Limb (tissue), 2 donors: Measurements from ENCODE around the gene SLC5A6.

ENCODE experiments used
- DNase-seq, 2 donors: peaks; one replicate each; pipeline ENCODE4 v3.0.0-alpha.2; 2016; ENCODE audit errors: extremely low spot score in 2 of 2

Gene SLC5A6

GRCh38 chr2:27236626-27237025 is 24.6 kb upstream of the SLC5A6 start:
- no peak for DNase-seq

GRCh38 chr2:27236136-27236535 is 24.1 kb upstream of the SLC5A6 start:
- no peak for DNase-seq

- no peak for DNase-seq
Observed at GRCh38 chr2:27233341-27233740, 21.3 kb upstream of the SLC5A6 start.

GRCh38 chr2:27231921-27232320 is 19.9 kb upstream of the SLC5A6 start:
- DNase-seq, result no peak

- no peak for DNase-seq
Observed at GRCh38 chr2:27227501-27227900, 15.4 kb upstream of the SLC5A6 start.

GRCh38 chr2:27225526-27225925 is 13.5 kb upstream of the SLC5A6 start:
- DNase-seq, result no peak

GRCh38 chr2:27223416-27223815 is 11.3 kb upstream of the SLC5A6 start:
- DNase-seq, result no peak

GRCh38 chr2:27222407-27222806 is 10.3 kb upstream of the SLC5A6 start:
- DNase-seq, result no peak

GRCh38 chr2:27221166-27221565 is 9.1 kb upstream of the SLC5A6 start:
- DNase-seq, result no peak

GRCh38 chr2:27220091-27220490 is 8.0 kb upstream of the SLC5A6 start:
- no peak for DNase-seq

GRCh38 chr2:27219091-27219490 is 7.0 kb upstream of the SLC5A6 start:
- no peak for DNase-seq

- DNase-seq, result no peak
Observed at GRCh38 chr2:27218614-27219013, 6.5 kb upstream of the SLC5A6 start.

GRCh38 chr2:27217173-27218121 is 5.4 kb upstream of the SLC5A6 start, which contains the start of gene CAD:
TSS of gene CAD (plus strand) at chr2:27217369. CDS start at chr2:27217552, 183 bp downstream.
- peak; percentile 89 to 90 for DNase-seq

- no peak for DNase-seq
Observed at GRCh38 chr2:27216416-27217137, 4.5 kb upstream of the SLC5A6 start.

- no peak for DNase-seq
Observed at GRCh38 chr2:27214941-27215340, 2.9 kb upstream of the SLC5A6 start.

- DNase-seq, result no peak
Observed at GRCh38 chr2:27212626-27213471, 781 bp upstream of the SLC5A6 start.

- DNase-seq, result no peak
Observed at GRCh38 chr2:27211241-27211942, 676 bp downstream of the SLC5A6 start.

GRCh38 chr2:27209621-27210401 is 2.3 kb downstream of the SLC5A6 start:
- DNase-seq, result no peak

GRCh38 chr2:27208486-27209050 is 3.5 kb downstream of the SLC5A6 start:
- no peak for DNase-seq

- no peak for DNase-seq
Observed at GRCh38 chr2:27206346-27206745, 5.7 kb downstream of the SLC5A6 start.
